Measurements from ENCODE around the gene SLC17A9.

The SLC17A9 gene

GRCh38 chr20:63005862-63006539, 53.5 kb downstream of the SLC17A9 start:
- DNase-seq = no peak
- intact Hi-C loops (cut with DNase I) = loop anchor here (10.0 kb wide), 1 partner anchor 111 kb away; no protein-coding TSS in a partner anchor

- intact Hi-C loops (cut with DNase I) = loop anchor here (10.0 kb wide), 1 partner anchor 112 kb away; no protein-coding TSS in a partner anchor
- DNase-seq = no peak
These were observed 54.2 kb downstream of the SLC17A9 start, which contains the start of gene BHLHE23 for GRCh38 chr20:63006540-63007359. TSS of gene BHLHE23 (minus strand) at chr20:63006964. CDS start at chr20:63006774, 190 bp downstream.

- no peak for DNase-seq
- intact Hi-C loops (cut with DNase I) = loop anchor here (10.0 kb wide), 1 partner anchor 113 kb away; no protein-coding TSS in a partner anchor
These were observed 54.8 kb downstream of the SLC17A9 start for GRCh38 chr20:63007360-63007645.

- intact Hi-C loops (cut with DNase I) = loop anchor here (10.0 kb wide), 1 partner anchor 113 kb away; no protein-coding TSS in a partner anchor
- DNase-seq = no peak
These were observed 55.4 kb downstream of the SLC17A9 start for GRCh38 chr20:63007646-63008488.

- intact Hi-C loops (cut with DNase I) = loop anchor here (10.0 kb wide), 1 partner anchor 114 kb away; no protein-coding TSS in a partner anchor
- DNase-seq = no peak
These were observed 56.1 kb downstream of the SLC17A9 start for GRCh38 chr20:63008541-63009044.

GRCh38 chr20:63009045-63009961, 56.8 kb downstream of the SLC17A9 start:
- DNase-seq = peak; percentile 42 to 91 (median 78)
- intact Hi-C loops (cut with DNase I) = loop anchor here (10.0 kb wide), 1 partner anchor 115 kb away; no protein-coding TSS in a partner anchor

- DNase-seq = no peak
- intact Hi-C loops (cut with DNase I) = loop anchor here (10.0 kb wide), 1 partner anchor 115 kb away; no protein-coding TSS in a partner anchor
These were observed 57.7 kb downstream of the SLC17A9 start for GRCh38 chr20:63009988-63010769.

GRCh38 chr20:63011798-63012197, 59.3 kb downstream of the SLC17A9 start:
- no peak for DNase-seq
- intact Hi-C loops (cut with DNase I) = no loop called here

- no peak for DNase-seq
- intact Hi-C loops (cut with DNase I) = no loop called here
These were observed 60.7 kb downstream of the SLC17A9 start for GRCh38 chr20:63013207-63013606.

- no peak for DNase-seq
- intact Hi-C loops (cut with DNase I) = no loop called here
These were observed 61.8 kb downstream of the SLC17A9 start for GRCh38 chr20:63014287-63014686.

- intact Hi-C loops (cut with DNase I) = no loop called here
- DNase-seq = no peak
These were observed 62.2 kb downstream of the SLC17A9 start for GRCh38 chr20:63014710-63015109.

- DNase-seq = no peak
- intact Hi-C loops (cut with DNase I) = no loop called here
These were observed 62.7 kb downstream of the SLC17A9 start for GRCh38 chr20:63015147-63015661.

- DNase-seq = no peak
- intact Hi-C loops (cut with DNase I) = no loop called here
These were observed 63.3 kb downstream of the SLC17A9 start for GRCh38 chr20:63015662-63016361.

- DNase-seq = no peak
- intact Hi-C loops (cut with DNase I) = no loop called here
These were observed 64.1 kb downstream of the SLC17A9 start for GRCh38 chr20:63016514-63017075.

GRCh38 chr20:63017076-63017825, 64.7 kb downstream of the SLC17A9 start:
- no peak for DNase-seq
- intact Hi-C loops (cut with DNase I) = no loop called here
